ENCODE results near the gene BAD. TPM values are rescaled to one million over a fixed set of nuclear protein-coding genes. Genes with fewer than 3 reads are reported as not detected.
A peak's percentile ranks its signal among the peaks of the same experiment; 100 is the strongest.
"Not testable (repeated sequence)": the region's sequence is repeated elsewhere in the genome, so short reads cannot be mapped to it uniquely, and the experiment has no call there.

The BAD gene
- total RNA-seq (2014; rRNA removed; shearing (Covaris generic); ENCODE audit: low replicate concordance), result 122 and 141 TPM in 2 replicates

DNA sequence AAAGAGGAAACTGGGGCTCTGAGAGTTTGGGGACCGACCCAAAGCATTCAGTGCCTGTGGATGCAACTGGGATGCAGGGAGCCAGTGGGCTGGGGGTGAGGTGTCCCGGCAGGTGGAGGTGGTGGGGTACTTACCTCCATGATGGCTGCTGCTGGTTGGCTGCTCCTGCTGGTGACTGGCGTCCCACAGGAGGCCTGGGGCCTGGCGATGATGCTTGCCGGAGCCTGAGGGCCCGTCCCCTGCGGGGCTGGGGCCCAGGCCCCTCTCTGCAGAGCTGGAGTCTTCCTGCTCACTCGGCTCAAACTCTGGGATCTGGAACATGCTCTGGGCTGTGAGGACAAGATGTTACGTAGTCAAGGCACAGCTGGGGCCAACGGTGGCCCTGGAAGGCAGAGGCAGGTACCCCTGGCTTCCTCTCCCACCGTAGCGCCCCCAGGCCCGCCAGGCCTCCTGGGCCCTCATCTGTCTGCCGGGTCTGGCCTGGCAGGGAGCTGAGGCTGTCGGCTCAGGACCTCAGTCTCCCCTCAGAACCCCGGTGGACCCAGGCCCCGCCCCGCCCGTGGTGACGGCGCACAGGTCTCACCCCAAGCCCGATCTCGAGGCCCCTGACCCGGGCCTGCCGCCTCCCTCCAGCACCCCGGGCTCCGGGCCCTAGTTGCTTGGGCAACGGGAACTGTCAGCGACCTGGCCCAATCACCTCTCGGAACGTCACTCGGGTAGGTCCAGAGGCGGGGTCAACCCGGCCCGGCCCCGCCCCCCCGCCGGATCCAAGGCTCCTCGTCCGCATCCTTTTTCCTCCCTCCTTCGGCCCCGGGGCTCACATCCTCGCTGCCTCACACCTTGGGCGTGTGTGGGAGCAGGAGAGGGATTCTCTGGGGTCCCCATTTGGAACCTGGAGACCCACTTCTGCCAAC is at the start of gene BAD:
Gene BAD, minus strand, starts transcription at position 618 of the 914 bp plus-strand sequence. Its CDS starts 297 bp downstream, at position 321.
- in situ Hi-C loops (cut with HindIII; ENCODE audit: low pct_unique_long_range_greater_than_20kb, low sequenced_read_pairs), result no loop called here
- peak; percentile 81 for DNase-seq (ENCODE audit: low read depth)

DNA sequence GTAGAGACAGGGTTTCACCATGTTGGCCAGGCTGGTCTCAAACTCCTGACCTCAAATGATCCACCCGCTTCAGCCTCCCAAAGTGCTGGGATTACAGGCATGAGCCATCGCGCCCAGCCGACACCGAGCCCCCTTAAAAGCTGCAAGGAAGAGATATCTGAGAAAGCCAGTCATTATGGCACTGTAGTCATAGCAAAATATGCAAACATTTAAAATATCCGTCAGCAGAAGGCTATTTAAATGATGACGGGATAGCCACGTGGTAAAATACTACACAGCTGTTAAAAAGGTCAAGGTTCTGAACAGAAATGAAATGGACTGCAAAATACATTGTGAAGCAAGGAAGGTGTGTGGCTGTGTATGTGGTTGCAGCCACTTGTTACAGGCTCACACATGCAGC is 49.1 kb upstream of the BAD start:
- in situ Hi-C loops (cut with HindIII; ENCODE audit: low pct_unique_long_range_greater_than_20kb, low sequenced_read_pairs), result no loop called here
- no peak for DNase-seq (ENCODE audit: low read depth)

- in situ Hi-C loops (cut with HindIII; ENCODE audit: low pct_unique_long_range_greater_than_20kb, low sequenced_read_pairs), result no loop called here
- peak; percentile 73 for DNase-seq (ENCODE audit: low read depth)
Observed at GRCh38 chr11:64331569-64332371, 47.3 kb upstream of the BAD start.

- in situ Hi-C loops (cut with HindIII; ENCODE audit: low pct_unique_long_range_greater_than_20kb, low sequenced_read_pairs), result no loop called here
- no peak for DNase-seq (ENCODE audit: low read depth)
Observed at GRCh38 chr11:64330888-64331287, 46.4 kb upstream of the BAD start.

DNA sequence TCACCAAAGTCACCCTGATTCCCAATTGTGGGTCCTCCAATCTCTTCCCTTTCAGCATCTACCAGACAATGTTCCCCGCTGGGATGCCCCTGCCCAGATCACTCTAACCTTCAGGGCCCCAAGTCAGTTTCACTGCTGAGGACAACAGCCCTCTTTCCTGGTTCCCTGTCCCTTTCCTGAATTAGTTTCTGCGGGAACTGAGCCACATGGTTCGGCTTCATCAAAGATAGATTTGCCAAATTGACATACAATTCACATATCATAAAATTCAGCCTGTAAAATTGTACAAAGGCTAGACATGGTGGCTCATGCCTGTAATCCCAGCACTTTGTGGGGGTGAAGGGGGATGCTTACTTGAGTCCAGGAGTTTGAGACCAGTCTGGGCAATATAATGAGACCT is 43.5 kb upstream of the BAD start:
- DNase-seq (ENCODE audit: low read depth), result no peak
- in situ Hi-C loops (cut with HindIII; ENCODE audit: low pct_unique_long_range_greater_than_20kb, low sequenced_read_pairs), result no loop called here

DNA sequence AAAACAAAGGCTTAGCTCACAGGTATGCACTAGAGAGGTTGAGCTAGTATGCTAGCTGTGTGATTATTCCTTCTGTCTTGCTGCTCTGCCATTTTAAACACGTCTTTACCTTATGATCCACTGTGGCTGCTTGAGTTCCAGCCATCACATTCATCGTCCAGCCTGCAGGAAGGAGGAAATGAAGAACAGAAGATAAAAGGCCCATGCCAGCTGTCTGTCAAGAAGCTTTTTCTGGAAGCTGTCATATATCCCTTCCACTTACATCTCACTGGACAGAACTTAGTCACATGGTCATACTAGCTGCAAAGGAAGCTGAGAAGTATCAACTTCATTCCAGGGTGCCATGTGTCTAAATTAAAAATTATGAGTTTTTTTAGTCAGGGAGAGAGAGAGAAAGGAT is 42.9 kb upstream of the BAD start:
- in situ Hi-C loops (cut with HindIII; ENCODE audit: low pct_unique_long_range_greater_than_20kb, low sequenced_read_pairs), result no loop called here
- DNase-seq (ENCODE audit: low read depth), result no peak

- DNase-seq (ENCODE audit: low read depth), result no peak
- in situ Hi-C loops (cut with HindIII; ENCODE audit: low pct_unique_long_range_greater_than_20kb, low sequenced_read_pairs), result no loop called here
Observed at GRCh38 chr11:64324692-64325469, 40.4 kb upstream of the BAD start.

GRCh38 chr11:64323984-64324383 is 39.5 kb upstream of the BAD start:
- DNase-seq (ENCODE audit: low read depth); in situ Hi-C loops (cut with HindIII; ENCODE audit: low pct_unique_long_range_greater_than_20kb, low sequenced_read_pairs): not testable (repeated sequence)

GRCh38 chr11:64323373-64323772 is 38.9 kb upstream of the BAD start:
- no peak for DNase-seq (ENCODE audit: low read depth)
- in situ Hi-C loops (cut with HindIII; ENCODE audit: low pct_unique_long_range_greater_than_20kb, low sequenced_read_pairs), result no loop called here

DNA sequence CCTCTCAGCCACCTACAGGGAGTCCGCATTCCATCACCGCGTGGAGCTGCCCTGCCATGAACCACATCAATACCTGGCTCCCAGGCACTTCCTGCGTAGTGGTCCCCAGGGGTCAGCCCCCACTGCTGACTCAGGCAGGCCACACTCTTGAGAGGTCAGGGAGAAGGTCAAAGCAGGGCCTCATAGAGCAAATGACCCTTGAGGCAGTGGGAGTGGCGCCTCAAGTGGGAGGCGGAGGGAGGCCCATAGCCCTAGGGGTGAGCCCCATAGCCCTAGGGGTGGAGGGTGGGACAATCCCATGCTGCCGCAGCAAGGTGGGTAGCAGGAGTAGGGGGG is 38.4 kb upstream of the BAD start:
- in situ Hi-C loops (cut with HindIII; ENCODE audit: low pct_unique_long_range_greater_than_20kb, low sequenced_read_pairs), result no loop called here
- DNase-seq (ENCODE audit: low read depth), result no peak

- DNase-seq (ENCODE audit: low read depth), result no peak
- in situ Hi-C loops (cut with HindIII; ENCODE audit: low pct_unique_long_range_greater_than_20kb, low sequenced_read_pairs), result no loop called here
Observed at GRCh38 chr11:64321533-64321932, 37.1 kb upstream of the BAD start.

GRCh38 chr11:64321026-64321425 is 36.6 kb upstream of the BAD start:
- DNase-seq (ENCODE audit: low read depth), result no peak
- in situ Hi-C loops (cut with HindIII; ENCODE audit: low pct_unique_long_range_greater_than_20kb, low sequenced_read_pairs), result no loop called here

GRCh38 chr11:64320556-64320955 is 36.1 kb upstream of the BAD start:
- no peak for DNase-seq (ENCODE audit: low read depth)
- in situ Hi-C loops (cut with HindIII; ENCODE audit: low pct_unique_long_range_greater_than_20kb, low sequenced_read_pairs), result no loop called here

DNA sequence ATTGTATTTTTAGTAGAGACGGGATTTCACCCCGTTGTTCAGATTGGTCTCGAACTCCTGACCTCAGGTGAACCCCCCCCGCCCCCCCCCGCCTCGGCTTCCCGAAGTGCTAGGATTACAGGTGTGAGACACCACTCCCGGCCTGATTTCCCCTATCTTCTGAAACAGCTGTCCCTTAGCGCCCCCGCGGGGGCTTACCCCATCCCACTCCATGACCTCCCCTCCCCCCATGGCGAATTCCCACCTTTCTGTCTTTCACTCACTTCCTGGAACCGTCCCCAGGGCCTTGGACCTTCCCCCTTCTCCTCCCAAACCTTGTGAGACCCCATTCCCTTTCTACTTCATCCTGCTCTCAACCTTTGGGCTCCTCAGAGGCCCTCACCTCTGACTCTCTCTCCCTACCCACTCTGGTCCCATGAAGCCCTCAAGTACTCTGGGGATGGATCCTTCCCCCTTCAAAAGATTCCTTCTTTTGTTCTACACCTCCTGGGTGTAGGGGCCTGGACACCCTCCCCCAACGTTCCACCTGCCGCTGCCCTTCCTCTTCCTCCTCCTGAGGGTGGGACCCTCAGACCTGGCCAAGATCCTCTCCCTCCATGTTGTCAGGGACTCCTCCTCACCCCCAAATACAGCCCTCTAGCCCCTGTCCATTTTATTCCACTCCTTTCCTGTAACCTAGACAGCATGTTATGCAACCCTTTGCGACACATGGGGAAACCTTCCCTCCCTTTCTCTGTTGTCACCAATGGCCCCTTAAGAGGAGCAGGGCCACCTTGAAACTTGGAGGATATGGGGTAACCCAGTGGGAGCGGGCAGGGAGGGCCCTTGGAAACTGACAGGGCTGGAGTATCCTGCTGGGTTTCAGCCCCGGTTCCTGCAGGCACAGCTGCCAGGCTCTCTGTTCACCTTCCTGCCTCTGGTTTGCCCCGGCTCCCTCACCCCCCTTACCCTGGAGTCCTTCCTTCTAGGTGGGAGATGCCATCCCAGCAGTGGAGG is 34.6 kb upstream of the BAD start:
- in situ Hi-C loops (cut with HindIII; ENCODE audit: low pct_unique_long_range_greater_than_20kb, low sequenced_read_pairs), result no loop called here
- DNase-seq (ENCODE audit: low read depth), result no peak

GRCh38 chr11:64317961-64318765 is 33.7 kb upstream of the BAD start, which contains the start of gene PRDX5:
Gene PRDX5, plus strand, starts transcription at chr11:64318121. Its CDS starts 95 bp downstream, at chr11:64318216.
- peak; percentile 94 for DNase-seq (ENCODE audit: low read depth)
- in situ Hi-C loops (cut with HindIII; ENCODE audit: low pct_unique_long_range_greater_than_20kb, low sequenced_read_pairs), result no loop called here

DNA sequence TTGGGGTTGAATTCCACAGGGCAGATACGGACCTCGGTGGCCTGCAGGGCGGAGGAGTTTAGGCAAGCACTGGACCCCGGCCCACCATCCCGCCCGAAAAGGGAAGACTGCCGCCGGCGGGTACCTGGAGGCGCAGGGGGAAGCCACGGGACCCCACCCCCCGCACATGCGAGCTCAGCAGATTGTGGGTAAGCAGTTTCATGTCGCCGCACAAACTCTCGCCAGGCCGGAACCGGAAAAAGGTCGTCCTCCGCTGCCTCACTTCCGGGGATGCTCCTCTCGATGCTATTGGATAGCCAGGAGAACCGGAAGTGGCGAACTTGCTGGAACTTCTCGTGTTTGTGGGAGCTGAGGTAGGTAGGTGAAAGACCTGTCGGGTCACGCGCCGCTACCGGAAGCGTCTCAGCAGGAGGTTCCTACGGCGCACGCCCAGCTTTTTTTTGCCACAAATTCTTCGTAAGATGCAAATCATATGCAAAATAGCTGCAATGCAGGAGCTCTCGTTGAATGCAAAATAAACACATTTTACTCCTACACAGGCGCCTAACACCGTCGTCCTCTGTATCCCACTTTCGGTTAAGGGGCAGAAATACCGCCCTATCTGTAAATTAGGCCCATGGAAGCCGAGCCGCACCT is 33.0 kb upstream of the BAD start, which contains the start of gene TRMT112:
Gene TRMT112, minus strand, starts transcription at position 235 of the 636 bp plus-strand sequence. Its CDS starts 33 bp downstream, at position 202.
- in situ Hi-C loops (cut with HindIII; ENCODE audit: low pct_unique_long_range_greater_than_20kb, low sequenced_read_pairs), result no loop called here
- DNase-seq (ENCODE audit: low read depth), result peak; percentile 96

Measured in Caki2 (cell line).